ENCODE data around the gene KRTAP5-7.

Gene KRTAP5-7

GRCh38 chr11:71507102-71507501, 20.0 kb upstream of the KRTAP5-7 start:
- Histone ChIP-seq H3K4me1 (ENCODE audit: insufficient read depth, low read length) (no peaks in the 10 kb centered on the region), H3K4me2 (ENCODE audit: insufficient read depth, low read length) (no peak overlapping the region), H3K9me3 (ENCODE audit: insufficient read depth, low read length, severe bottlenecking) (peaks cover 2% of the 10 kb centered on the region), H3K27me3 (ENCODE audit: insufficient read depth, low read length, poor library complexity) (no peaks in the 10 kb centered on the region), H2AFZ (ENCODE audit: low read depth, low read length) (no peak overlapping the region), H3K79me2 (ENCODE audit: insufficient read depth, low read length) (no peaks in the 10 kb centered on the region), H4K20me1 (ENCODE audit: insufficient read depth, low read length) (no peaks in the 10 kb centered on the region), H3K9ac (ENCODE audit: low read depth, low read length) (no peak overlapping the region), H3K36me3 (ENCODE audit: insufficient read depth, low read length) (peaks cover 10% of the 10 kb centered on the region; the same call in 1 of the 2 replicates), H3K27ac (ENCODE audit: low read length) (no peak overlapping the region), H3K4me3 (ENCODE audit: low read depth in 1 of 2, low read length in 2 of 2) (no peak overlapping the region)
- DNase-seq (no peak), ATAC-seq (ENCODE audit: insufficient read depth, low read depth) (no peak)
- TF ChIP-seq EZH2 (IDR thresholded peaks at IDR 0.05; ENCODE audit: borderline replicate concordance, low read depth, low read length, severe bottlenecking) (no peak), CTCF (IDR thresholded peaks at IDR 0.05; ENCODE audit: borderline replicate concordance, extremely low read depth, low read length, poor library complexity, severe bottlenecking) (no peak)

- no peak for TF ChIP-seq EZH2 (IDR thresholded peaks at IDR 0.05; ENCODE audit: borderline replicate concordance, low read depth, low read length, severe bottlenecking)
- no peak for TF ChIP-seq CTCF (IDR thresholded peaks at IDR 0.05; ENCODE audit: borderline replicate concordance, extremely low read depth, low read length, poor library complexity, severe bottlenecking)
- Histone ChIP-seq H3K36me3 (ENCODE audit: insufficient read depth, low read length) (no peaks in the 10 kb centered on the region), H3K9me3 (ENCODE audit: insufficient read depth, low read length, severe bottlenecking) (no peaks in the 10 kb centered on the region), H3K27me3 (ENCODE audit: insufficient read depth, low read length, poor library complexity) (no peaks in the 10 kb centered on the region), H3K9ac (ENCODE audit: low read depth, low read length) (no peak overlapping the region), H3K4me3 (ENCODE audit: low read depth in 1 of 2, low read length in 2 of 2) (no peak overlapping the region), H2AFZ (ENCODE audit: low read depth, low read length) (no peak overlapping the region), H3K27ac (ENCODE audit: low read length) (no peak overlapping the region), H4K20me1 (ENCODE audit: insufficient read depth, low read length) (no peaks in the 10 kb centered on the region), H3K4me1 (ENCODE audit: insufficient read depth, low read length) (no peaks in the 10 kb centered on the region), H3K79me2 (ENCODE audit: insufficient read depth, low read length) (no peaks in the 10 kb centered on the region), H3K4me2 (ENCODE audit: insufficient read depth, low read length) (no peak overlapping the region)
- ATAC-seq (ENCODE audit: insufficient read depth, low read depth) (no peak), DNase-seq (no peak)
Measured at GRCh38 chr11:71518506-71519471, 8.3 kb upstream of the KRTAP5-7 start.

GRCh38 chr11:71519546-71519945, 7.5 kb upstream of the KRTAP5-7 start:
- no peak overlapping the region for H3K9ac ChIP-seq (ENCODE audit: low read depth, low read length)
- no peaks in the 10 kb centered on the region for H3K36me3 ChIP-seq (ENCODE audit: insufficient read depth, low read length)
- no peak for DNase-seq
- H3K4me3 ChIP-seq (ENCODE audit: low read depth in 1 of 2, low read length in 2 of 2) = no peak overlapping the region
- H2AFZ ChIP-seq (ENCODE audit: low read depth, low read length) = no peak overlapping the region
- no peaks in the 10 kb centered on the region for H4K20me1 ChIP-seq (ENCODE audit: insufficient read depth, low read length)
- TF ChIP-seq EZH2 (IDR thresholded peaks at IDR 0.05; ENCODE audit: borderline replicate concordance, low read depth, low read length, severe bottlenecking) = no peak
- TF ChIP-seq CTCF (IDR thresholded peaks at IDR 0.05; ENCODE audit: borderline replicate concordance, extremely low read depth, low read length, poor library complexity, severe bottlenecking) = no peak
- no peak overlapping the region for H3K4me2 ChIP-seq (ENCODE audit: insufficient read depth, low read length)
- no peaks in the 10 kb centered on the region for H3K4me1 ChIP-seq (ENCODE audit: insufficient read depth, low read length)
- no peaks in the 10 kb centered on the region for H3K27me3 ChIP-seq (ENCODE audit: insufficient read depth, low read length, poor library complexity)
- no peak overlapping the region for H3K27ac ChIP-seq (ENCODE audit: low read length)
- H3K9me3 ChIP-seq (ENCODE audit: insufficient read depth, low read length, severe bottlenecking) = no peaks in the 10 kb centered on the region
- no peaks in the 10 kb centered on the region for H3K79me2 ChIP-seq (ENCODE audit: insufficient read depth, low read length)
- ATAC-seq (ENCODE audit: insufficient read depth, low read depth) = no peak

Data from DND-41 (cell line).